ENCODE data around the gene KMT2E. TPM values are rescaled to one million over a fixed set of nuclear protein-coding genes. Genes with fewer than 3 reads are reported as not detected.
A peak's percentile ranks its signal among the peaks of the same experiment; 100 is the strongest.

Gene KMT2E
- total and polyA plus RNA-seq, 8 donors, result 14.1 to 62.5 (median 32.2) TPM

DNA sequence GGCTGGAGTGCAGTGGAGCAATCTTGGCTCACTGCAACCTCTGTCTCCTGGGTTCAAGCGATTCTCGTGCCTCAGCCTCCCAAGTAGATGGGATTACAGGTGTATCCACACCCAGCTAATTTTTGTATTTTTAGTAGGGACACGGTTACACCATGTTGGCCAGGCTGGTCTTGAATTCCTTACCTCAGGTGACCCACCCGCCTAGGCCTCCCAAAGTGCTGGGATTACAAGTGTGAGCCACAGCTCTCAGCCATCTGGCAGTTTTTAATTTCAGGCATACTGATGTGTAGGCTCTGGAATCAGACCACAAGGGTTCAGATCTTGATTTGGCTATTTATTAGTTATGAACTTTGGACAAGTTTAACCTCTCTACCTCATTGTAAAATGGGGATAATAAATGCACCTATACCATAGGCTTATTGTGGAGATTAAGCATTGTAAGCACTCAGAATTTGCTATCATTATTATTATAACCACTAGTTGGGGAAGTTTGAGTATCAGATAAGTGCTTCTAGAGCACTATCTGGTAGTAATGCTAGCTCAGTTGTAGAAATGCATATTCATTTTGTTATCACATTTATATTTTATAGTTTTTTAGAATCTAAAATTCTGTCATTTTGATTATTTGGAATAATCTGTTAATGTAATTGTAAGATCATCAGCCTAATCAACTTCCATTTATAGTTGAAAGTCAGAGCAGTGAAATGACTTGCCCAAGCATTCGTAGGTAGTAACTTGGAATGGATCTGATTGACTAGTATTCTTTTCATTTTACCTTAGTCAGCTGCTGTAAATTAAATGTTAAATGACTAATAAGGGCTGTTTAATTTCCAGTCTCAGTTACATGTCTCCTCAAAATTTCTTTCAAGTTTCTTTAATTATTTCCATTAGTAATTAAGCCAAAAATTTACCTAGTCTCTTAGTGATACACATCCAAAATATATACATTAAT lies 22.5 kb downstream of the KMT2E start:
- FAIRE-seq, result no peak
- no peak for DNase-seq
- TF ChIP-seq, protein P1, sequence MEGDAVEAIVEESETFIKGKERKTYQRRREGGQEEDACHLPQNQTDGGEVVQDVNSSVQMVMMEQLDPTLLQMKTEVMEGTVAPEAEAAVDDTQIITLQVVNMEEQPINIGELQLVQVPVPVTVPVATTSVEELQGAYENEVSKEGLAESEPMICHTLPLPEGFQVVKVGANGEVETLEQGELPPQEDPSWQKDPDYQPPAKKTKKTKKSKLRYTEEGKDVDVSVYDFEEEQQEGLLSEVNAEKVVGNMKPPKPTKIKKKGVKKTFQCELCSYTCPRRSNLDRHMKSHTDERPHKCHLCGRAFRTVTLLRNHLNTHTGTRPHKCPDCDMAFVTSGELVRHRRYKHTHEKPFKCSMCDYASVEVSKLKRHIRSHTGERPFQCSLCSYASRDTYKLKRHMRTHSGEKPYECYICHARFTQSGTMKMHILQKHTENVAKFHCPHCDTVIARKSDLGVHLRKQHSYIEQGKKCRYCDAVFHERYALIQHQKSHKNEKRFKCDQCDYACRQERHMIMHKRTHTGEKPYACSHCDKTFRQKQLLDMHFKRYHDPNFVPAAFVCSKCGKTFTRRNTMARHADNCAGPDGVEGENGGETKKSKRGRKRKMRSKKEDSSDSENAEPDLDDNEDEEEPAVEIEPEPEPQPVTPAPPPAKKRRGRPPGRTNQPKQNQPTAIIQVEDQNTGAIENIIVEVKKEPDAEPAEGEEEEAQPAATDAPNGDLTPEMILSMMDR (IDR thresholded peaks at IDR 0.05), result no peak
- Histone ChIP-seq H3K36me3 (peaks cover 0 to 5% (median 3%) of the 10 kb centered on the region in 3 donors), H3K4me3 (no peak overlapping the region), H3K27me3 (no peaks in the 10 kb centered on the region), H3K4me1 (peaks cover 23 to 74% (median 35%) of the 10 kb centered on the region in 3 donors), H3K9me3 (no peaks in the 10 kb centered on the region), H3K27ac (no peak overlapping the region)
- 55 to 56% methylated on average over 5 of the region's 5 CpGs for WGBS, 2 donors
- ATAC-seq, result peak in 1 of 4 donors; percentile 25
- intact Hi-C loops (cut with DNase I), result no loop called here

- Histone ChIP-seq H3K9me3 (no peaks in the 10 kb centered on the region), H3K27me3 (no peaks in the 10 kb centered on the region), H3K4me1 (peaks cover 23 to 71% (median 35%) of the 10 kb centered on the region in 3 donors), H3K4me3 (no peak overlapping the region), H3K27ac (no peak overlapping the region), H3K36me3 (peaks cover 0 to 12% (median 5%) of the 10 kb centered on the region in 3 donors)
- FAIRE-seq, result no peak
- TF ChIP-seq, protein P1 (IDR thresholded peaks at IDR 0.05), result no peak
- no peak for ATAC-seq
- 29 to 36% methylated on average over 2 of the region's 2 CpGs for WGBS, 2 donors
- no peak for DNase-seq
- intact Hi-C loops (cut with DNase I), result no loop called here
Observed at GRCh38 chr7:105037319-105037718, 23.3 kb downstream of the KMT2E start.

DNA sequence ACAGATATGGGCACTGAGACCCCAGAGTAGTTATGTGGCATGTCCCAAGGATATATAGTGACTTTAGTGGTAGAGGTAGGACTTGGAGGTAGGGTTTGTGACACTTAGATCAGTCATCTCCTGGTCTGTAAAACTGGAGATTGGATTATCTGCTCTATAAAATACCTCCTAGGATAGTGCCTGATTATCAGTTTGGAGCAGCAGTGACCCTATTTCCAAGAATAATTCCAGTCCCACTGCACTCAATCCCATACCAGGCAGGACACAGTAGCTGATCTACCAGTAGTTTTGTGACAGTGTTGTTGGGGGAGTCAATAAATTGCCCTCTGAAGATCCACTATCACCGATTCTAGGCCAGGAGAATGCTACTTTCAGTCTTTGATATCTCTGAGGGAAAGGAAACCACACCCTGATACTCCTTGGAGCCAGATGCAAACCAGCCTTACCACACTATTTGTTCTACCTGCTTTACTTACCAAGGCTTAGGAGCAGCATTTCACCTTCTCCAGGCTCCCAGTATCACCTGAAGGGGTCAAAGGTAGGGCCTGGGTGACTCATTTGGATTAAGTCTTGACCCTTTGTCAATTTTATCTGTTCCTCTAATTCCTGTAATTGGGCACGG lies 30.6 kb downstream of the KMT2E start:
- intact Hi-C loops (cut with DNase I), result no loop called here
- Histone ChIP-seq H3K36me3 (peaks cover 0 to 35% (median 5%) of the 10 kb centered on the region in 3 donors), H3K9me3 (no peaks in the 10 kb centered on the region), H3K27me3 (no peaks in the 10 kb centered on the region), H3K27ac (no peak overlapping the region), H3K4me3 (no peak overlapping the region), H3K4me1 (peaks cover 26 to 48% (median 34%) of the 10 kb centered on the region in 3 donors)
- FAIRE-seq (no peak), ATAC-seq (peak in 2 of 4 donors; percentile 7 to 42), DNase-seq (no peak)
- TF ChIP-seq, protein P1 (IDR thresholded peaks at IDR 0.05), result no peak
- WGBS, 2 donors, result 52% methylated on average over 2 of the region's 2 CpGs

GRCh38 chr7:105046414-105046813 lies 32.4 kb downstream of the KMT2E start:
- FAIRE-seq, result peak; percentile 5
- peak overlapping the region in 1 of 4 donors; percentile 42 for H3K27ac ChIP-seq
- no peaks in the 10 kb centered on the region for H3K27me3 ChIP-seq
- no peak for DNase-seq
- peaks cover 0 to 33% (median 1%) of the 10 kb centered on the region in 3 donors for H3K36me3 ChIP-seq
- WGBS, 2 donors, result 10 to 16% methylated on average over 1 of the region's 1 CpG
- peaks cover 12 to 33% (median 24%) of the 10 kb centered on the region in 3 donors for H3K4me1 ChIP-seq
- ATAC-seq, result peak in 3 of 4 donors; percentile 59 to 71 (median 63)
- no peak overlapping the region for H3K4me3 ChIP-seq
- TF ChIP-seq, protein P1 (IDR thresholded peaks at IDR 0.05), result no peak
- H3K9me3 ChIP-seq, result no peaks in the 10 kb centered on the region
- intact Hi-C loops (cut with DNase I), result no loop called here

Data from pancreas (tissue), 10 donors.